Esophagus squamous epithelium (tissue), 4 donors: Measurements from ENCODE around the gene CRTAC1.

ENCODE experiments used
- CTCF ChIP-seq, 6 experiments: fragments of 450-650 bp in 4 of 6; fragments of 200-600 bp in 2 of 6; sonication (generic) in 2 of 6; IDR thresholded peaks; one replicate each; pipeline ENCODE4 v1.5.1; 2016 to 2019; ENCODE audit warnings: antibody characterized with exemption in 6 of 6, mild to moderate bottlenecking in 4 of 6, moderate library complexity in 4 of 6
- POLR2A ChIP-seq, 4 donors: fragments of 450-650 bp; IDR thresholded peaks; one replicate each; pipeline ENCODE4 v1.6.1; 2017; ENCODE audit warnings: antibody characterized with exemption in 4 of 4, mild to moderate bottlenecking in 4 of 4, moderate library complexity in 3 of 4

GRCh38 chr10:98041352-98042043 lies 11.1 kb upstream of the CRTAC1 start:
- TF ChIP-seq CTCF (IDR thresholded peaks at IDR 0.05) (peak; percentile 40 to 70 (median 60)), POLR2A (IDR thresholded peaks at IDR 0.05) (no peak)
